DOHH2 (cell line): ENCODE data around the gene CCR8.

ENCODE experiments used
- H3F3A ChIP-seq: fragments of 200-600 bp; sonication (generic), shearing (Covaris generic); 2 replicates; pipeline ENCODE4 v1.6.0; 2016; ENCODE audit warnings: antibody characterized with exemption, mild to moderate bottlenecking; ENCODE audit not compliant: control insufficient read depth, insufficient read depth
- H3K27ac ChIP-seq: fragments of 200-600 bp; sonication (generic); 2 replicates; pipeline ENCODE4 v1.5.1; 2014; ENCODE audit warnings: low read depth, mild to moderate bottlenecking, low read length, moderate library complexity
- H3K27me3 ChIP-seq: fragments of 200-600 bp; sonication (generic); 2 replicates; pipeline ENCODE4 v1.6.1; 2014; ENCODE audit warnings: mild to moderate bottlenecking, low read length, mixed read lengths; ENCODE audit not compliant: control insufficient read depth
- H3K36me3 ChIP-seq: fragments of 200-600 bp; sonication (generic); 2 replicates; pipeline ENCODE4 v1.6.1; 2014; ENCODE audit warnings: mild to moderate bottlenecking, low read length, moderate library complexity, mixed read lengths; ENCODE audit not compliant: control insufficient read depth
- H3K4me1 ChIP-seq: fragments of 200-600 bp; sonication (generic); 2 replicates; pipeline ENCODE4 v1.6.1; 2014; ENCODE audit warnings: mild to moderate bottlenecking, low read length, mixed read lengths; ENCODE audit not compliant: control insufficient read depth
- H3K4me2 ChIP-seq: fragments of 200-600 bp; sonication (generic); 2 replicates; pipeline ENCODE4 v1.6.0; 2014; ENCODE audit warnings: mild to moderate bottlenecking, low read length, moderate library complexity
- H3K4me3 ChIP-seq: fragments of 200-600 bp; sonication (generic); 2 replicates; pipeline ENCODE4 v1.5.1; 2014; ENCODE audit warnings: mild to moderate bottlenecking, low read length, mixed read lengths
- H3K79me2 ChIP-seq: fragments of 200-600 bp; sonication (generic); 2 replicates; pipeline ENCODE4 v1.6.1; 2014; ENCODE audit warnings: mild to moderate bottlenecking, low read length, mixed read lengths; ENCODE audit not compliant: control insufficient read depth
- H3K9me2 ChIP-seq: fragments of 200-600 bp; sonication (generic); replicated peaks from 2 replicates; pipeline ENCODE4 v1.6.1; 2014; ENCODE audit warnings: mild to moderate bottlenecking, low read length, mixed read lengths; ENCODE audit not compliant: control insufficient read depth
- H3K9me3 ChIP-seq: fragments of 200-600 bp; sonication (generic); 2 replicates; pipeline ENCODE4 v1.6.1; 2014; ENCODE audit warnings: antibody characterized with exemption, low read length, mixed read lengths; ENCODE audit not compliant: control insufficient read depth, insufficient read depth
- H4K20me1 ChIP-seq: fragments of 200-600 bp; sonication (generic); 2 replicates; pipeline ENCODE4 v1.6.0; 2014; ENCODE audit warnings: low read depth, mild to moderate bottlenecking, antibody characterized with exemption, low read length, moderate library complexity; ENCODE audit not compliant: control insufficient read depth, insufficient read depth
- CTCF ChIP-seq: fragments of 200-600 bp; sonication (generic); IDR thresholded peaks from one replicate; pipeline ENCODE4 v1.5.1; 2014; ENCODE audit warnings: antibody characterized with exemption, mild to moderate bottlenecking, low read depth, low read length; ENCODE audit not compliant: poor library complexity, severe bottlenecking
- EZH2phosphoT487 ChIP-seq: fragments of 200-600 bp; sonication (generic); IDR thresholded peaks from 2 replicates; pipeline ENCODE4 v1.6.1; 2017; ENCODE audit warnings: borderline replicate concordance, mild to moderate bottlenecking, antibody characterized with exemption, low read length, moderate library complexity, mixed read lengths

The CCR8 gene

GRCh38 chr3:39344746-39345344, 15.3 kb downstream of the CCR8 start:
- Histone ChIP-seq H4K20me1 (no peaks in the 10 kb centered on the region), H3K79me2 (no peaks in the 10 kb centered on the region), H3K36me3 (no peaks in the 10 kb centered on the region), H3K4me2 (no peak overlapping the region), H3K4me1 (no peaks in the 10 kb centered on the region), H3K4me3 (no peak overlapping the region), H3K27ac (no peak overlapping the region), H3F3A (no peaks in the 10 kb centered on the region), H3K27me3 (peaks cover 21% of the 10 kb centered on the region), H3K9me2 (no peaks in the 10 kb centered on the region), H3K9me3 (no peaks in the 10 kb centered on the region)
- TF ChIP-seq EZH2phosphoT487 = no peak
- no peak for TF ChIP-seq CTCF

- TF ChIP-seq CTCF (no peak), EZH2phosphoT487 (no peak)
- H3K79me2 ChIP-seq = no peaks in the 10 kb centered on the region
- H3K4me2 ChIP-seq = no peak overlapping the region
Observed at GRCh38 chr3:39346785-39347585, 17.5 kb downstream of the CCR8 start.

GRCh38 chr3:39347586-39347876, 18.0 kb downstream of the CCR8 start:
- TF ChIP-seq CTCF (no peak), EZH2phosphoT487 (no peak)
- H3K27me3 ChIP-seq = peaks cover 15% of the 10 kb centered on the region
- no peaks in the 10 kb centered on the region for H3K9me3 ChIP-seq
- no peak overlapping the region for H3K4me3 ChIP-seq
- no peaks in the 10 kb centered on the region for H3K36me3 ChIP-seq
- no peak overlapping the region for H3K27ac ChIP-seq
- H4K20me1 ChIP-seq = no peaks in the 10 kb centered on the region
- no peaks in the 10 kb centered on the region for H3K9me2 ChIP-seq
- H3K4me2 ChIP-seq = no peak overlapping the region
- H3K4me1 ChIP-seq = no peaks in the 10 kb centered on the region
- H3F3A ChIP-seq = no peaks in the 10 kb centered on the region
- no peaks in the 10 kb centered on the region for H3K79me2 ChIP-seq

More at GRCh38 chr3:39346785-39347585, 17.5 kb downstream of the CCR8 start:
- no peaks in the 10 kb centered on the region for H4K20me1 ChIP-seq
- no peaks in the 10 kb centered on the region for H3F3A ChIP-seq
- no peaks in the 10 kb centered on the region for H3K9me3 ChIP-seq
- H3K4me1 ChIP-seq = no peaks in the 10 kb centered on the region
- H3K4me3 ChIP-seq = no peak overlapping the region
- H3K27me3 ChIP-seq = peaks cover 15% of the 10 kb centered on the region
- no peaks in the 10 kb centered on the region for H3K36me3 ChIP-seq
- no peaks in the 10 kb centered on the region for H3K9me2 ChIP-seq
- H3K27ac ChIP-seq = no peak overlapping the region
